DMS153 treated with DMSO at 0.1 percent for 48 hours (cell line): ENCODE measurements around the gene KIF1C.
"Not testable (repeated sequence)": the region's sequence is repeated elsewhere in the genome, so short reads cannot be mapped to it uniquely, and the experiment has no call there.

Experiments used
- DNase-seq: peaks from one replicate; lab custom pipeline; 2025; ENCODE audit not compliant: unreplicated experiment; lab: John Stamatoyannopoulos, UW

Gene KIF1C

DNA sequence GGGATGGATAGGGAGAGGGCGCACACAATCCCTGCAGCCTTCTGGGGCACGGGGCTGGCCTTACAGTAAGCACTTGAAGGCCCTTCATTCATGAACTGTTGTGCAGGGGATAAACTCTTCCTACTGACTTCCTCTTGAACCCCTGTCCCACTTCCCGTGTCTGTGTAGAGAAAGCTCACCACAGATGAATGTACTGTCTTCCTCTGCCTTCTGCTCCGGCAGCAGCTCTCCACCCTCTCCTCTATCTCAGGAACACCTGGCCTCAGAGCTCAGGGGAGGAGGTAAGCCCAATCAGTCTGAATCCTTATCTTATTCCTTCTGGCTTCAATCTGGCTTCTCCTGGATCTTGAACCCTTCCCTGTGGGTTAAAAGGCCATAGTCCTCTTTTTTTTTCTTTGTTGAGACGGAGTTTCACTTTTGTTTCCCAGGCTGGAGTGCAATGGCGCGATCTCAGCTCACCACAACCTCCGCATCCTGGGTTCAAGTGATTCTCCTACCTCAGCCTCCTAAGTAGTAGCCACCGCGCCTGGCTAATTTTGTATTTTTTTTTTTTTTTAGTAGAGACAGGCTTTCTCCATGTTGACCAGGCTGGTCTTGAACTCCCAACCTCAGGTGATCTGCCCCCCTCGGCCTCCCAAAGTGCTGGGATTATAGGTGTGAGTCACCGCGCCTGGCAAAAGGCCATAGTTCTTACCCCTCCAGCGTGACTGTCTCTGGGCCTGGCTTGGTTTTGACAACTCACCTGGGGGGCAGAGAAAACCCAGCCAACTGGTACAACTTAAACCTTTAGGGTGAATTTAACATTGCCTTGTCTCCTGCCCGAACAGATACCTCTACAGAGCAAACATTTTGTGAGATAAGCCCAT lies 44.6 kb downstream of the KIF1C start:
- no peak for DNase-seq

DNA sequence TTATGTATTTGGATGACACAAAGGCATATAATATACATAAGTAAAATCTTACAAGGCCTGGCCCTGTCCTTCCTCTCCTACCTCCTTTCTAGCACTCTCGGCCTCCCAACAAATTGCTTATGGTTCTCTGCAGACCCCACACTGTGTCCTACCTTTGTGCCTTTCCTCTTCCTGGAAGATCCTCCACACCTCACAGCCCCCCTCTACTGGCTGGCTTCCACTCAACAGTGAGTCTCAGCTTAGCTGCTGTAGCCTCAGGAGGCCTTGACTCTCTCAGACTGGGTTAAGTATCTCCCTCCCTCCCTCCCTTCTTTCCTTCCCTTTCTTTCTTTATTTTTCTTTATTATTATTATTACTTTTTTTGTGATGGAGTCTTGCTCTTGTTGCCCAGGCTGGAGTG lies 45.8 kb downstream of the KIF1C start:
- DNase-seq, result no peak

- no peak for DNase-seq
Observed at GRCh38 chr17:5044630-5045029, 46.9 kb downstream of the KIF1C start.

- no peak for DNase-seq
Observed at GRCh38 chr17:5045496-5045895, 47.7 kb downstream of the KIF1C start.

- no peak for DNase-seq
Observed at GRCh38 chr17:5047446-5047845, 49.7 kb downstream of the KIF1C start.

GRCh38 chr17:5049314-5049841 lies 51.6 kb downstream of the KIF1C start:
- DNase-seq, result no peak

GRCh38 chr17:5050278-5050677 lies 52.5 kb downstream of the KIF1C start:
- no peak for DNase-seq

DNA sequence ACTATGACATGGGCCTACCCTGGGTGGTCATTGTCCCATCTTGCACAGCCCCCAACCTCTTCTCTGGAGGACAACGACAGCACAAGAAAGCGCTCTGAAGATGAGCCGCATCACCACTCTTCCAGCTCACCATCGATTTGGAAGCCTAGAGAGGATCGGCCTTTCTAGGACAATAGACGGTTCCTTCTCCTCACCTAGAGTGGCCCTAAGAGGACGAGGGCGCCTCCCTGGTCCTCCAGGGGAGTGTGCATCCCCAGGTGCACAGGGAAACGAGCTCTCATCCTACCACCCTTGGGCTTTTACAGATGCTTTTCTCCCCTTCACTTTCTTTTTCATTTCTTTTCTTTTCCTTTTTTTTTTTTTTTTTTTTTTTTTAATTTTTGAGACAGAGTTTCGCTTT lies 57.8 kb downstream of the KIF1C start:
- DNase-seq, result no peak

GRCh38 chr17:5065227-5065744 lies 67.5 kb downstream of the KIF1C start:
- DNase-seq, result no peak

DNA sequence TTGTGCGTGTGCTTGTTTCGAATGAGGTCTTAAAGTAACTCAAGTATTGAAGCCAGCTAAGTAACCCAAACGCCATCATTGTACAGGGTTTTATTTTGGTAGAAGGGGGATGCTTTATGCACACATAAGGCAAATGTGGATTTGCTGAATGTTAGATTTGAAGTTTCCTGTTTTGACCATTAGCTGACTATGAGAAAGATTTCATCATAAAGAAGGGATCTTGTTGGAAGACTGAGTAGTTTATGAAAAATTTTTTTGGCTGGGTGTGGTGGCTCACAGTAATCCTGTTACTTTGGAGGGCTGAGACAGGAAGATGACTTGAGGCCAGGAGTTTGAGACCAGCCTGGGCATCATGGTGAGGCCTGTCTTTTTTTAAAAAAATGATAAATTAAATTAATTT lies 70.5 kb downstream of the KIF1C start:
- no peak for DNase-seq

DNA sequence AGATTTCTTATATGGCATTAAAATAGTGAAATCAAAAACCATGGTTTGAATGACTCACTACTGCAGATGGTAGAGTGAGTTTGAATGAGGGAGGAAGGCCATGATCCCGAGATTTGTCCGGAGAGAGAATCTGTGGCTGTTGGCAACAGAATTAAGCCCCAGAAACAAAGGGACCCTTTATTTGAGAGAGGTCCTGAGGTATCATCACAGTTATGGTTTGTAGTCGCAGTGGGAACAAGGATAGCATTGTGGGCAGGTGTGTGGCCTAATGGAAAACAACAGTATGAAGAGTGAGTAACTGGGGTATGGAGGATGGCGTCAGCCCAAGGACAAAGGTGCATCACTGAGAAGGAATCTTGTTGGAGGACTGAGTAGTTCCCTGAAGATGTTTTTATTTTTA lies 72.0 kb downstream of the KIF1C start:
- no peak for DNase-seq

GRCh38 chr17:5075472-5075871 lies 77.7 kb downstream of the KIF1C start:
- not testable (repeated sequence) for DNase-seq

DNA sequence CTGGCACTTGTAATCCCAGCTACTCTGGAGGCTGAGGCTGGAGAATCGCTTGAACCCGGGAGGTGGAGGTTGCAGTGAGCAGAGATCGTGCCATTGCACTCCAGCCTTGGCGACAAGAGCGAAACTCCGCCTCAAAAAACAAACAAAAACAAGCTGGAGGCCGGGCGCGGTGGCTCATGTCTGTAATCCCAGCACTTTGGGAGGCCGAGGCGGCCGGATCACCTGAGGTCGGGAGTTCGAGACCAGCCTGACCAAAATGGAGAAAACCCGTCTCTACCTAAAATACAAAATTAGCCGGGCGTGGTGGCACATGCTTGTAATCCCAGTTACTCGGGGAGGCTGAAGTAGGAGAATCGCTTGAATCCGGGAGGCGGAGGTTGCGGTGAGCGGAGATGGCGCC lies 79.5 kb downstream of the KIF1C start:
- DNase-seq, result not testable (repeated sequence)

- no peak for DNase-seq
Observed at GRCh38 chr17:5077781-5078105, 80.0 kb downstream of the KIF1C start.
